Parathyroid adenoma (tissue), 2 donors: Measurements from ENCODE around the gene RUNDC1.

Experiments used
- H2AFZ ChIP-seq: fragments of 300-600 bp; sonication (generic); one replicate; pipeline ENCODE4 v1.7.0; 2017; ENCODE audit warnings: antibody characterized with exemption, mild to moderate bottlenecking
- H3K27ac ChIP-seq: fragments of 300-600 bp; sonication (generic); one replicate; pipeline ENCODE4 v1.7.0; 2017
- H3K27me3 ChIP-seq: fragments of 300-600 bp; sonication (generic); one replicate; pipeline ENCODE4 v1.7.0; 2017; ENCODE audit warnings: low read length; ENCODE audit not compliant: control insufficient read depth, insufficient read depth
- H3K36me3 ChIP-seq: fragments of 300-600 bp; sonication (generic); one replicate; pipeline ENCODE4 v1.7.0; 2017; ENCODE audit warnings: low read length; ENCODE audit not compliant: control insufficient read depth, insufficient read depth
- H3K4me1 ChIP-seq: fragments of 300-600 bp; sonication (generic); one replicate; pipeline ENCODE4 v1.7.0; 2017; ENCODE audit warnings: control low read depth
- H3K4me2 ChIP-seq: fragments of 300-600 bp; sonication (generic); one replicate; pipeline ENCODE4 v1.7.0; 2017; ENCODE audit warnings: low read length
- H3K4me3 ChIP-seq: fragments of 300-600 bp; sonication (generic); one replicate; pipeline ENCODE4 v1.7.0; 2017; ENCODE audit warnings: low read depth, low read length
- H3K79me2 ChIP-seq: fragments of 300-600 bp; sonication (generic); one replicate; pipeline ENCODE4 v1.7.0; 2017; ENCODE audit warnings: control low read depth
- H3K9ac ChIP-seq: fragments of 300-600 bp; sonication (generic); one replicate; pipeline ENCODE4 v1.7.0; 2017; ENCODE audit warnings: mild to moderate bottlenecking
- H3K9me3 ChIP-seq: fragments of 300-600 bp; sonication (generic); one replicate; pipeline ENCODE4 v1.7.0; 2017; ENCODE audit warnings: low read length; ENCODE audit not compliant: control insufficient read depth
- TF ChIP-seq, protein P1 (sequence below): fragments of 300-600 bp; sonication (generic); IDR thresholded peaks from one replicate; pipeline ENCODE4 v1.7.0; 2017; ENCODE audit warnings: antibody characterized with exemption, mild to moderate bottlenecking
- donor health status: primary hyperparathyroidism.

Gene RUNDC1

GRCh38 chr17:42979511-42980273 lies 673 bp upstream of the RUNDC1 start, which contains the start of gene PTGES3L:
Gene PTGES3L, minus strand, starts transcription at chr17:42980080. Its CDS starts 27 bp downstream, at chr17:42980053.
- Histone ChIP-seq H3K4me1 (peaks cover 3% of the 10 kb centered on the region), H3K9me3 (no peaks in the 10 kb centered on the region), H3K79me2 (peaks cover 28% of the 10 kb centered on the region), H3K36me3 (no peaks in the 10 kb centered on the region), H3K4me3 (peak within 1 kb of the TSS; percentile 93), H3K27me3 (no peaks in the 10 kb centered on the region), H3K27ac (peak within 1 kb of the TSS; percentile 85), H3K9ac (peak within 1 kb of the TSS; percentile 64), H3K4me2 (peak within 1 kb of the TSS; percentile 99), H2AFZ (peak within 1 kb of the TSS; percentile 93)
- TF ChIP-seq, protein P1, sequence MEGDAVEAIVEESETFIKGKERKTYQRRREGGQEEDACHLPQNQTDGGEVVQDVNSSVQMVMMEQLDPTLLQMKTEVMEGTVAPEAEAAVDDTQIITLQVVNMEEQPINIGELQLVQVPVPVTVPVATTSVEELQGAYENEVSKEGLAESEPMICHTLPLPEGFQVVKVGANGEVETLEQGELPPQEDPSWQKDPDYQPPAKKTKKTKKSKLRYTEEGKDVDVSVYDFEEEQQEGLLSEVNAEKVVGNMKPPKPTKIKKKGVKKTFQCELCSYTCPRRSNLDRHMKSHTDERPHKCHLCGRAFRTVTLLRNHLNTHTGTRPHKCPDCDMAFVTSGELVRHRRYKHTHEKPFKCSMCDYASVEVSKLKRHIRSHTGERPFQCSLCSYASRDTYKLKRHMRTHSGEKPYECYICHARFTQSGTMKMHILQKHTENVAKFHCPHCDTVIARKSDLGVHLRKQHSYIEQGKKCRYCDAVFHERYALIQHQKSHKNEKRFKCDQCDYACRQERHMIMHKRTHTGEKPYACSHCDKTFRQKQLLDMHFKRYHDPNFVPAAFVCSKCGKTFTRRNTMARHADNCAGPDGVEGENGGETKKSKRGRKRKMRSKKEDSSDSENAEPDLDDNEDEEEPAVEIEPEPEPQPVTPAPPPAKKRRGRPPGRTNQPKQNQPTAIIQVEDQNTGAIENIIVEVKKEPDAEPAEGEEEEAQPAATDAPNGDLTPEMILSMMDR, result no peak

DNA sequence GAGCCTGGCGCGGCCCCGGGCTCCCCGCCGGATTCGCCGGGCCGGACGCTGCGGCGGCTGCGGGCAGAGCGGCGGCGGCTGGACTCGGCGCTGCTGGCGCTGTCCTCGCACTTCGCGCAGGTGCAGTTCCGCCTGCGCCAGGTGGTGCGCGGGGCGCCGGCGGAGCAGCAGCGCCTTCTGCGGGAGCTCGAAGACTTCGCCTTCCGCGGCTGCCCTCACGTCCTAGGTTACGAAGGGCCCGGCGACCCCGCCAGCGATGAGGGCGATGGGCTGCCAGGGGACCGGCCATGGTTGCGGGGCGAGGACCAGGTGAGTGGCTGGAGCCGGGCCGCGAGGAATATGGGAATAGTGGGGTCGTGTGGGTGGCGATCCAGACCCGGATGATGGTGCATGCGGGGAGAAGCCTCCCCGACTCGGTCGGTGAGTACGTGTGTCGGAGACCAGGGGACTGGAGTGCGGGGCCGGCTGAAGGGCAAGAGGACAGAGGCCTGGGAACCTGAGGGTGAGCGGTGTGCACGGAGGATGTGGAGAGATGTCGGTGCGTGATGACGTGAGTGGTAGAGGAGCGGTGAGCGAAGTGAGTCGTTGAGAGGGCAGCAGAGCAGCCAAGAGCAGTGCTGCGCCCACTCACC lies 517 bp downstream of the RUNDC1 start:
- Histone ChIP-seq H3K9ac (peak overlapping the region; percentile 64), H3K79me2 (peaks cover 34% of the 10 kb centered on the region), H3K27ac (peak overlapping the region; percentile 85)

DNA sequence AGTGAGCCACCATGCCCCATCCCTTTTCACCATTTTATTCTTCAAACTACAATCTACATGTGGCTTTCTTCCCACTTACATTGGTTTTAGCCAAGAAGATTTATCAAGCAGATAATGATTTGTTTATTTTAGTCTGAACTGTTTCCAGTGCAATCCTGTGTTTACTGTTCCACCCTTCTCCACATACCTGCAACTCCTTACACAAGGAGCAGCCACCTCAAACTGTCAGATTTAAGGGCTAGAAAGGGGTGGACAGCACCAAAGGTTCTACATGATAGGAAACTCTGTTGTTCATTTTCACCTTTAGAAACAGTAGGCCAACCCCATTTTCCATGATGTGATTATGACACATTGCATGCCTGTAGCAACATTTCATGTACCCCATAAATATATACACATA lies 1.9 kb downstream of the RUNDC1 start:
- Histone ChIP-seq H3K9ac (no peak overlapping the region), H3K4me1 (peaks cover 3% of the 10 kb centered on the region), H3K9me3 (no peaks in the 10 kb centered on the region)

More for the DNA sequence above, 517 bp downstream of the RUNDC1 start:
- Histone ChIP-seq H3K4me2 (peak overlapping the region; percentile 99), H3K27me3 (no peaks in the 10 kb centered on the region), H3K4me1 (peaks cover 3% of the 10 kb centered on the region), H3K36me3 (no peaks in the 10 kb centered on the region), H2AFZ (peak overlapping the region; percentile 93), H3K4me3 (peak overlapping the region; percentile 93), H3K9me3 (no peaks in the 10 kb centered on the region)
- TF ChIP-seq, protein P1, result peak; percentile 32

DNA sequence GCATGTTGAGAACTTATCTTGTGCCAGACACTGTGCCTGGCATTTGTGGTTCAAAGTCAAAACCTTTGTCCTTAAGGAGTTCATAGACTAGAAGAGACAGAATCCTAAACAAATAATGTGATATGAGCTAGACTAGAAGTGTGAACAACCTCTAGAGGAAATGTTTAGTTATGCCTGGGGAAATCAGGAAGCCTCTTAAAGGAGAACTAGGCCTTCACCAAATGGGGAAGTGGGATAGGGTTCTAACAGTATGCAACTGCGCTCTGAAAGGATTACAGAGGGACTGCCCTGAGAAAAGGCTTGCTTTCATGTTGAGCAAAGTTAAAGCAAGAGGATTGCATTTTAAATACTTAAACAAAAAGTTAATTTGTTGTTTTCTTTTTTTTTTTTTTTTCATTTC lies 4.9 kb downstream of the RUNDC1 start:
- H3K4me2 ChIP-seq, result no peak overlapping the region
- TF ChIP-seq, protein P1, result no peak

More for the DNA sequence above, 1.9 kb downstream of the RUNDC1 start:
- no peak overlapping the region for H2AFZ ChIP-seq
- H3K4me2 ChIP-seq, result no peak overlapping the region
- TF ChIP-seq, protein P1, result no peak
- no peaks in the 10 kb centered on the region for H3K36me3 ChIP-seq
- peaks cover 43% of the 10 kb centered on the region for H3K79me2 ChIP-seq
- no peak overlapping the region for H3K27ac ChIP-seq
- H3K27me3 ChIP-seq, result no peaks in the 10 kb centered on the region
- H3K4me3 ChIP-seq, result no peak overlapping the region

More for the DNA sequence above, 4.9 kb downstream of the RUNDC1 start:
- H3K27me3 ChIP-seq, result no peaks in the 10 kb centered on the region
- no peaks in the 10 kb centered on the region for H3K9me3 ChIP-seq
- H3K36me3 ChIP-seq, result no peaks in the 10 kb centered on the region
- peaks cover 46% of the 10 kb centered on the region for H3K79me2 ChIP-seq
- H3K27ac ChIP-seq, result no peak overlapping the region
- no peak overlapping the region for H2AFZ ChIP-seq
- no peak overlapping the region for H3K4me3 ChIP-seq
- peaks cover 3% of the 10 kb centered on the region for H3K4me1 ChIP-seq
- no peak overlapping the region for H3K9ac ChIP-seq
